ENCODE results near the gene UBE2U. TPM values are rescaled to one million over a fixed set of nuclear protein-coding genes. Genes with fewer than 3 reads are reported as not detected.

UBE2U gene
- total and polyA plus RNA-seq, 2 of the 4 experiments (the other 2 are of a cell fraction) = not detected

GRCh38 chr1:64263335-64263734, 59.9 kb downstream of the UBE2U start:
- no TSS peak for BruUV-seq (replicated peaks)
- Histone ChIP-seq H3K4me1 (ENCODE audit: control insufficient read depth, insufficient read depth, low read length) (no peaks in the 10 kb centered on the region), H2BK5ac (ENCODE audit: low read depth, low read length, poor library complexity, severe bottlenecking) (no peak overlapping the region), H2BK20ac (ENCODE audit: low read depth, low read length) (no peak overlapping the region), H3K27me3 (ENCODE audit: control insufficient read depth, insufficient read depth, low read length) (peaks cover 13% of the 10 kb centered on the region), H4K5ac (ENCODE audit: low read depth, low read length) (no peak overlapping the region), H3K4ac (ENCODE audit: low read depth, low read length) (no peak overlapping the region), H3K27ac (ENCODE audit: insufficient read depth, low read length) (no peak overlapping the region), H3K56ac (ENCODE audit: extremely low read depth, insufficient read depth, low read length) (no peak overlapping the region), H3K9me1 (ENCODE audit: insufficient read depth, low read length) (no peaks in the 10 kb centered on the region), H4K20me1 (ENCODE audit: insufficient read depth, low read length) (no peaks in the 10 kb centered on the region), H3K9ac (ENCODE audit: low read depth, low read length) (no peak overlapping the region), H4K91ac (ENCODE audit: insufficient read depth, low read depth, low read length) (no peak overlapping the region), H3K4me3 (ENCODE audit: insufficient read depth, low read depth, low read length) (no peak overlapping the region), H3K23ac (ENCODE audit: low read depth, low read length) (0 out of 2 replicates have a peak overlapping the region, but pooled peaks have one; percentile 20), H3K79me1 (ENCODE audit: low read depth in 1 of 2, low read length in 2 of 2) (no peaks in the 10 kb centered on the region), H3K36me3 (ENCODE audit: control insufficient read depth, insufficient read depth, low read length) (no peaks in the 10 kb centered on the region), H2AK9ac (replicated peaks; ENCODE audit: low read depth, low read length, poor library complexity) (no peak overlapping the region), H4K8ac (ENCODE audit: low read depth in 2 of 2, low read length in 2 of 2) (no peak overlapping the region), H3K9me3 (ENCODE audit: control insufficient read depth, insufficient read depth, low read length) (no peaks in the 10 kb centered on the region), H2BK120ac (ENCODE audit: low read depth, low read length) (no peak overlapping the region), H3K4me2 (ENCODE audit: low read depth, low read length) (no peak overlapping the region), H2AFZ (replicated peaks; ENCODE audit: low read length, poor library complexity) (peak overlapping the region; percentile 16), H3K14ac (replicated peaks; ENCODE audit: low read depth, low read length) (no peak overlapping the region), H2AK5ac (ENCODE audit: low read depth, low read length) (no peak overlapping the region), H3K18ac (ENCODE audit: low read depth, low read length) (no peak overlapping the region), H2BK15ac (ENCODE audit: low read depth, low read length) (no peak overlapping the region)
- in situ Hi-C loops (cut with MboI; ENCODE audit: low sequenced_read_pairs) (loop anchor here (10.0 to 25.0 kb wide), 3 partner anchors 411 to 951 kb away; partner anchors contain the start of gene FOXD3), intact Hi-C loops (cut with micrococcal nuclease) (no loop called here), dilution Hi-C loops (cut with HindIII; ENCODE audit: low sequenced_read_pairs, unreplicated experiment) (no loop called here)
- ATAC-seq (ENCODE audit: low read depth) (peak; percentile 24; the same call in 1 of the 2 replicates), DNase-seq (no peak)
- 64% methylated on average over 1 of the region's 3 CpGs; no CpG with 5 or more reads in 1 of the 2 experiments for WGBS, 2 experiments (ENCODE audit: extremely low coverage in 2 of 2, insufficient read length in 1 of 2)
- POLR2A ChIA-PET (ENCODE audit: unreplicated experiment) = no interaction called here
- CTCF ChIA-PET = no interaction called here
- TF ChIP-seq NFE2L2 (IDR thresholded peaks at IDR 0.05; ENCODE audit: low read depth, low read length) = no peak
- TF ChIP-seq CHD1 (IDR thresholded peaks at IDR 0.05; ENCODE audit: low read depth, low read length) = no peak
- no peak for TF ChIP-seq RCOR1 (IDR thresholded peaks at IDR 0.05; ENCODE audit: insufficient replicate concordance, low read length)
- TF ChIP-seq MAZ (IDR thresholded peaks at IDR 0.05; ENCODE audit: borderline replicate concordance, low read depth, low read length) = no peak
- TF ChIP-seq RFX5 (IDR thresholded peaks at IDR 0.05; ENCODE audit: low read depth, low read length) = no peak
- TF ChIP-seq BHLHE40 (IDR thresholded peaks at IDR 0.05; ENCODE audit: low read depth, low read length) = no peak
- no peak for TF ChIP-seq FOS (IDR thresholded peaks at IDR 0.05; ENCODE audit: low read depth, low read length)
- no peak for TF ChIP-seq CTCF (conservative IDR thresholded peaks at IDR 0.05; ENCODE audit: low read depth, low read length)
- TF ChIP-seq USF2 (IDR thresholded peaks at IDR 0.05; ENCODE audit: low read depth, low read length) = no peak
- TF ChIP-seq SMC3 (IDR thresholded peaks at IDR 0.05; ENCODE audit: low read depth, low read length) = no peak
- TF ChIP-seq MXI1 (IDR thresholded peaks at IDR 0.05; ENCODE audit: borderline replicate concordance, low read depth, low read length) = no peak
- no peak for TF ChIP-seq CEBPB (IDR thresholded peaks at IDR 0.05; ENCODE audit: low read depth, low read length)
- TF ChIP-seq RAD21 (IDR thresholded peaks at IDR 0.05; ENCODE audit: low read length) = no peak
- TF ChIP-seq POLR2A (IDR thresholded peaks at IDR 0.05; ENCODE audit: low read depth, low read length) = no peak
- TF ChIP-seq ELK1 (IDR thresholded peaks at IDR 0.05; ENCODE audit: borderline replicate concordance, low read depth, low read length) = no peak
- TF ChIP-seq MAFK (IDR thresholded peaks at IDR 0.05; ENCODE audit: low read depth, low read length) = no peak
